Measurements from ENCODE around the gene TMEM72. TPM values are rescaled to one million over a fixed set of nuclear protein-coding genes. Genes with fewer than 3 reads are reported as not detected.

Gene TMEM72
- total RNA-seq, 4 donors from 2014 or later = 0.35 TPM; not detected in 3

DNA sequence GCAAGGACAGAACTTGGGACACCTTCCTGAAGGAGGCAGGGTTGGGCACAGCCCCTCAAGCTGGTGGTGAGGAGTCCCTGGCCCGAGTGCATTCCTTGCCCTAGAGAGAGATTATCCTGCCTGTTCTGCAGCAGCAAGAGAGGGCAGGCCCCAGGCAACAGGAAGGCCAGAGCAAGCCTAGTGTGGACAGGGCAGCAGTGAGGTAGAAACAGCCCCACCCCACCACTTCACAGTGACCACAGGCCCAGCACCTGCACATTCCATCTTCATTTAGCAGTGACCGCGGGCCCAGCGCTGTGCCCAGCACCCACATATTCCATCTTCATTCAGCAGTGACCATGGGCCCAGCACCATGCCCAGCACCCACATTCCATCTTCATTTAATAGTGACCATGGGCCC is 16.4 kb upstream of the TMEM72 start:
- Histone ChIP-seq H3K4me1 (no peaks in the 10 kb centered on the region), H3K27ac (no peak overlapping the region), H3K4me3 (no peak overlapping the region), H3K36me3 (no peaks in the 10 kb centered on the region), H3K27me3 (no peaks in the 10 kb centered on the region), H3K9me3 (no peaks in the 10 kb centered on the region)
- no peak for ATAC-seq
- 97 to 100% methylated on average over 2 to 3 of the region's 4 CpGs for WGBS, 2 donors (ENCODE audit: low coverage in 1 of 2)
- TF ChIP-seq EP300 (IDR thresholded peaks at IDR 0.05) (no peak), POLR2A (IDR thresholded peaks at IDR 0.05) (no peak), POLR2AphosphoS5 (IDR thresholded peaks at IDR 0.05) (no peak)
- TF ChIP-seq, protein P1, sequence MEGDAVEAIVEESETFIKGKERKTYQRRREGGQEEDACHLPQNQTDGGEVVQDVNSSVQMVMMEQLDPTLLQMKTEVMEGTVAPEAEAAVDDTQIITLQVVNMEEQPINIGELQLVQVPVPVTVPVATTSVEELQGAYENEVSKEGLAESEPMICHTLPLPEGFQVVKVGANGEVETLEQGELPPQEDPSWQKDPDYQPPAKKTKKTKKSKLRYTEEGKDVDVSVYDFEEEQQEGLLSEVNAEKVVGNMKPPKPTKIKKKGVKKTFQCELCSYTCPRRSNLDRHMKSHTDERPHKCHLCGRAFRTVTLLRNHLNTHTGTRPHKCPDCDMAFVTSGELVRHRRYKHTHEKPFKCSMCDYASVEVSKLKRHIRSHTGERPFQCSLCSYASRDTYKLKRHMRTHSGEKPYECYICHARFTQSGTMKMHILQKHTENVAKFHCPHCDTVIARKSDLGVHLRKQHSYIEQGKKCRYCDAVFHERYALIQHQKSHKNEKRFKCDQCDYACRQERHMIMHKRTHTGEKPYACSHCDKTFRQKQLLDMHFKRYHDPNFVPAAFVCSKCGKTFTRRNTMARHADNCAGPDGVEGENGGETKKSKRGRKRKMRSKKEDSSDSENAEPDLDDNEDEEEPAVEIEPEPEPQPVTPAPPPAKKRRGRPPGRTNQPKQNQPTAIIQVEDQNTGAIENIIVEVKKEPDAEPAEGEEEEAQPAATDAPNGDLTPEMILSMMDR (IDR thresholded peaks at IDR 0.05) = no peak

DNA sequence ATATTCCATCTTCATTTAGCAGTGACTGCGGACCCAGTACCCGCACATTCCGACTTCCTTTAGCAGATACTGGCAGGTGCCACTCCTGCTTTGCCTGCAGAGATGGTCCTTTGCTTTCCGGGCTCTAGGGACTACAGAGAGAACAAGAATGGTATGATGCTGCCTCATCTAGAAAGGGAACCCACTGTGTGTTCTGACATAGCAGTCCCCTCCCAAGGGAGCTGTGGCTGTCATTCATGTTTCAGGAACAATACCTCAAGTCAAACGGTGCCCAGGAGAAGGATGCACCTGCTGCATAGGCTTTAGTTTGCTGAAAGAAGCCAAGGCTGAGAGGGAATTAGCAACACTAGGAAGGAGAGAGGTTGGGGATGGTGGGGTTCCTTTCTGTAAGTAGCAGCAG is 15.9 kb upstream of the TMEM72 start:
- WGBS, 2 donors (ENCODE audit: low coverage in 1 of 2) = 80% methylated on average over 1 of the region's 5 CpGs; no CpG with 5 or more reads in 1 of the 2 donors
- TF ChIP-seq POLR2AphosphoS5 (IDR thresholded peaks at IDR 0.05) (no peak), POLR2A (IDR thresholded peaks at IDR 0.05) (no peak), EP300 (IDR thresholded peaks at IDR 0.05) (no peak)
- TF ChIP-seq, protein P1 (IDR thresholded peaks at IDR 0.05) = no peak
- H3K27me3 ChIP-seq = no peaks in the 10 kb centered on the region

DNA sequence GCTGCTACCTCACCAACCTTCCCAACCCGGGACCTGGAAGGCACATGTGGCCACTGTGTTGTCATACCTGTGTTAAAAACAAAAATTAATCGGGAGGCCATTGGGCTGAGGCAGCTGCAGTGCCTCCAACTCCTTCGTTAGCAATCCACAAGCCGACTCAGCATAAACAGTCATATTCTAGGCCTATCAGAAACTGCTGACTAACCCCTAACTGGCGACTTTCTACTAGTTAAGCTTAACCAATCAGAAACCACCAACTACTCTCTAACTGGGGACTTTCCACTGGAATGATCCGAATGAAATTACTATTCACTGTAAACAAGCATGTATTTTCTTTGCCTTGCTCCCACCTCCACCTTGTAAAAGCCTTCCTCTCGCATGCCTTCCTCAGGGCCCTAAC is 14.1 kb upstream of the TMEM72 start:
- Histone ChIP-seq H3K36me3 (no peaks in the 10 kb centered on the region), H3K27ac (no peak overlapping the region), H3K9me3 (no peaks in the 10 kb centered on the region), H3K27me3 (no peaks in the 10 kb centered on the region), H3K4me1 (no peaks in the 10 kb centered on the region), H3K4me3 (no peak overlapping the region)
- ATAC-seq = no peak
- TF ChIP-seq POLR2A (IDR thresholded peaks at IDR 0.05) = no peak
- WGBS, 2 donors (ENCODE audit: low coverage in 1 of 2) = 76 to 86% methylated on average over 1 to 3 of the region's 7 CpGs

More for the DNA sequence above, 15.9 kb upstream of the TMEM72 start:
- H3K27ac ChIP-seq = no peak overlapping the region
- H3K9me3 ChIP-seq = no peaks in the 10 kb centered on the region
- H3K4me1 ChIP-seq = no peaks in the 10 kb centered on the region
- no peaks in the 10 kb centered on the region for H3K36me3 ChIP-seq
- H3K4me3 ChIP-seq = no peak overlapping the region
- ATAC-seq = no peak

DNA sequence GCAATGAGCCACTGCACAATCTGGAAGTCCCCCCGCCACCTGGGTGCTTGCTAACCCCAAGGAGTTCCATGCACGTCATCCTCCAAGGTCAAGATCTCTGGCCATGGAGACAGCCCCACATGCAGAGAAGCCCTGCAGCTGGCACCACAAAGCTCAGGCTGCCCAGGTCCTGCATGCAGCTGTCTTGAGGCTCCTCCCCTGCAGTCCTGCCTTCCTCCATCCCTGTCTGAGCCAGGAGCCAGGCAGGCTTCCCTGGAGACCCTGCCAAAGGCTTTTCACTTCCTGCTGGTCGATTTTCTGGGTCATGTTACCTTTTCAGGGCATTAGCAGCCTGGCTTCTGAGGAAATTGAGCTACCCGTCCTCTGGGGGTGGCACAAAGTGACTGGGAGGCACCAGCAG is 12.5 kb upstream of the TMEM72 start:
- no peaks in the 10 kb centered on the region for H3K27me3 ChIP-seq
- no peak overlapping the region for H3K4me3 ChIP-seq
- H3K4me1 ChIP-seq = no peaks in the 10 kb centered on the region
- H3K27ac ChIP-seq = no peak overlapping the region
- no peak for TF ChIP-seq EP300 (IDR thresholded peaks at IDR 0.05)
- TF ChIP-seq, protein P1 (IDR thresholded peaks at IDR 0.05) = no peak
- no peak for TF ChIP-seq POLR2A (IDR thresholded peaks at IDR 0.05)
- TF ChIP-seq POLR2AphosphoS5 (IDR thresholded peaks at IDR 0.05) = no peak
- no peaks in the 10 kb centered on the region for H3K9me3 ChIP-seq
- ATAC-seq = no peak
- H3K36me3 ChIP-seq = no peaks in the 10 kb centered on the region
- 0% methylated on average over 1 of the region's 4 CpGs; no CpG with 5 or more reads in 1 of the 2 donors for WGBS, 2 donors (ENCODE audit: low coverage in 1 of 2)

DNA sequence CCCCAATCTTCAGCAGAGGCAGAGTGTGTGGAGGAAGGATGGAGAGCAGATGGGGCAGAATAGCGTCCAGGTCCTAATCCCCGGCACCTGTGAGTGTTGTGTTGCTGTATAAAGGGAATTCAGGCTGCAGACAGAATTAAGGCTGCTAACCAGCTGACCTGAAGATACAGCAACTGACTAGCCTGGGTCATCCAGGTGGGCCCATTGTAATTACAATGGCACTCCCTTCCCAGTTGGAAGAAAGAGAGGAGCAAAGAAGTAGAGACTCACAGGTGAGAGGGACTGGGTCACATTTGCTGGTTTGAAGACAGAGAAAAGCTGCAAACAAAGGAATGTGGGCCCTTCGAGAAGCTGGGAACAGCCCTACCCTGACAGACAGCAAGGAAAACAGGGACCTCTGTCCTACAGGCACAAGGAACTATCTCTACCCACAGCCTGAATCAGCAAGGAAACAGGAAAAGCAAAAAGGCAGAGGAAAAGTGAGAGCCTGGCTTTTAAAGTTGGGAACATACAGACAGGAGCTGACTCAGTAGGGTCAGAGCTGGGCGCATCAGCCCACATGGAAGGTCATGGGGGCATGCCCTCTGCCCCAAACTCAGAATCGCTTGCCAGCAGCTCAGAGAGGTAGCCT is 11.6 kb upstream of the TMEM72 start:
- WGBS, 2 donors (ENCODE audit: low coverage in 1 of 2) = 71 to 100% methylated on average over 1 to 5 of the region's 5 CpGs
- no peaks in the 10 kb centered on the region for H3K36me3 ChIP-seq
- H3K4me1 ChIP-seq = no peaks in the 10 kb centered on the region
- H3K27ac ChIP-seq = no peak overlapping the region
- no peak overlapping the region for H3K4me3 ChIP-seq
- no peak for ATAC-seq
- TF ChIP-seq, protein P1 (IDR thresholded peaks at IDR 0.05) = no peak
- TF ChIP-seq POLR2AphosphoS5 (IDR thresholded peaks at IDR 0.05) (no peak), EP300 (IDR thresholded peaks at IDR 0.05) (no peak), POLR2A (IDR thresholded peaks at IDR 0.05) (no peak)
- no peaks in the 10 kb centered on the region for H3K27me3 ChIP-seq
- H3K9me3 ChIP-seq = no peaks in the 10 kb centered on the region
